Fibroblast of lung (primary cell): ENCODE measurements around the gene KL.

Source experiments
- EZH2 ChIP-seq: IDR thresholded peaks from 2 replicates; pipeline ENCODE4 v1.5.1; 2012; ENCODE audit warnings: low read length, control low read depth, mild to moderate bottlenecking; ENCODE audit errors: missing control alignments
- TF ChIP-seq, protein P1 (sequence below), 2 donors: IDR thresholded peaks in 1 of 2; conservative IDR thresholded peaks in 1 of 2; 1 replicate in 1 of 2; 2 replicates in 1 of 2; pipeline ENCODE4 v1.5.1; 2011 to 2012; ENCODE audit warnings: low read length in 2 of 2, control low read depth in 1 of 2, inconsistent platforms in 1 of 2, low read depth in 1 of 2, mild to moderate bottlenecking in 1 of 2

DNA sequence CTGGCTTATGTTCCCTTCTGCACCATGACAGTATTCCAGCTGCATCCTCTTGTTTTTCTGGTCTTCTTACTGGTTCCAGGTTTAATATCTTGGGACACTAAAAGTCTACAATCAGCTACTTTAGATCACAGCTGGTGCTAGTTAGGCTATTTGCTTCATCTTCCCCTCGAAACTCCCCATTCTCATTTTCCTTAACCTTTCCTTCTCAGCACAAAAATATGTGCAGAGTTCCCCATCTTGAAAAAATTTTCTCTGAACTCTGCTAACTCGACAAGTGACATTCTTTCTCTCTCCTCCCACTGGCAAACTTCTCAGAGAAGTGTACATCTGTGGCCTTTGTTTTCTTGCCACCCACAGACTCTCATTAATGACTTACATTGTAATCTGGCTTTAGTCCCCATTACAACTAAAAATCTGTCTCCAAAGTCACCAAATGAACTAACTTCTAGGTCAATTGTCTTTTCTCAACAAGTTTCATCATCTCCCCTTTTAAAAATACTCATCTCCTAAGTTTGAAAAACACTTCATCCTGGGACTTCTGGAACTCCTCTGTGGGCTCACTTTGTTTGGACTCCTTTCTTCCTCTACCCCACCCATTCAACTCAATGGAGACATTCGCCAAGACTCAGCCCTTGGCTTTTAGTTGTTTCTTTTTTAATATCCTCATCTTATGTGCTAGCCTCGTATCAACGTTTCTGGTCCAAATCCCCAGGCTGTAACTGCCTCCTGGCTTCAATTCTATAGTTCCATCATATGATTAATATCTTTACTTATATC, 7.1 kb upstream of the KL start:
- TF ChIP-seq, protein P1, sequence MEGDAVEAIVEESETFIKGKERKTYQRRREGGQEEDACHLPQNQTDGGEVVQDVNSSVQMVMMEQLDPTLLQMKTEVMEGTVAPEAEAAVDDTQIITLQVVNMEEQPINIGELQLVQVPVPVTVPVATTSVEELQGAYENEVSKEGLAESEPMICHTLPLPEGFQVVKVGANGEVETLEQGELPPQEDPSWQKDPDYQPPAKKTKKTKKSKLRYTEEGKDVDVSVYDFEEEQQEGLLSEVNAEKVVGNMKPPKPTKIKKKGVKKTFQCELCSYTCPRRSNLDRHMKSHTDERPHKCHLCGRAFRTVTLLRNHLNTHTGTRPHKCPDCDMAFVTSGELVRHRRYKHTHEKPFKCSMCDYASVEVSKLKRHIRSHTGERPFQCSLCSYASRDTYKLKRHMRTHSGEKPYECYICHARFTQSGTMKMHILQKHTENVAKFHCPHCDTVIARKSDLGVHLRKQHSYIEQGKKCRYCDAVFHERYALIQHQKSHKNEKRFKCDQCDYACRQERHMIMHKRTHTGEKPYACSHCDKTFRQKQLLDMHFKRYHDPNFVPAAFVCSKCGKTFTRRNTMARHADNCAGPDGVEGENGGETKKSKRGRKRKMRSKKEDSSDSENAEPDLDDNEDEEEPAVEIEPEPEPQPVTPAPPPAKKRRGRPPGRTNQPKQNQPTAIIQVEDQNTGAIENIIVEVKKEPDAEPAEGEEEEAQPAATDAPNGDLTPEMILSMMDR (conservative IDR thresholded peaks at IDR 0.05 in 1 of 2, IDR thresholded peaks at IDR 0.05 in 1 of 2; ENCODE audit: low read depth in 1 of 2, low read length in 2 of 2) = no peak
- no peak for TF ChIP-seq EZH2
